ENCODE results near the gene ERF. TPM values are rescaled to one million over a fixed set of nuclear protein-coding genes. Genes with fewer than 3 reads are reported as not detected.
A peak's percentile ranks its signal among the peaks of the same experiment; 100 is the strongest.

ERF gene
- total RNA-seq, 1 donor from 2014 or later = 28.0 TPM

- peak overlapping the region; percentile 86 for H3K27ac Mint-ChIP-seq (ENCODE audit: unreplicated experiment)
- H3K4me3 Mint-ChIP-seq (ENCODE audit: unreplicated experiment) = peak overlapping the region; percentile 94
- no peak for TF ChIP-seq CTCF (IDR thresholded peaks at IDR 0.05; ENCODE audit: partially characterized antibody, unreplicated experiment)
- no peak for DNase-seq
- H3K9me3 Mint-ChIP-seq (ENCODE audit: unreplicated experiment) = peaks cover 12% of the 10 kb centered on the region
- H3K4me1 Mint-ChIP-seq (ENCODE audit: low read depth, unreplicated experiment) = peaks cover 16% of the 10 kb centered on the region
- H3K27me3 Mint-ChIP-seq (ENCODE audit: unreplicated experiment) = peaks cover 9% of the 10 kb centered on the region
- no peaks in the 10 kb centered on the region for H3K36me3 Mint-ChIP-seq (ENCODE audit: unreplicated experiment)
These were observed 3.2 kb downstream of the ERF start for GRCh38 chr19:42251572-42252358.

GRCh38 chr19:42250666-42251531 lies 4.0 kb downstream of the ERF start:
- TF ChIP-seq CTCF (IDR thresholded peaks at IDR 0.05; ENCODE audit: partially characterized antibody, unreplicated experiment) = no peak
- H3K4me3 Mint-ChIP-seq (ENCODE audit: unreplicated experiment) = no peak overlapping the region
- H3K27me3 Mint-ChIP-seq (ENCODE audit: unreplicated experiment) = peaks cover 5% of the 10 kb centered on the region
- no peak for DNase-seq
- no peaks in the 10 kb centered on the region for H3K36me3 Mint-ChIP-seq (ENCODE audit: unreplicated experiment)
- peaks cover 10% of the 10 kb centered on the region for H3K9me3 Mint-ChIP-seq (ENCODE audit: unreplicated experiment)
- H3K4me1 Mint-ChIP-seq (ENCODE audit: low read depth, unreplicated experiment) = peaks cover 9% of the 10 kb centered on the region
- H3K27ac Mint-ChIP-seq (ENCODE audit: unreplicated experiment) = no peak overlapping the region

GRCh38 chr19:42250183-42250665 lies 4.7 kb downstream of the ERF start:
- H3K27ac Mint-ChIP-seq (ENCODE audit: unreplicated experiment) = no peak overlapping the region
- peaks cover 7% of the 10 kb centered on the region for H3K27me3 Mint-ChIP-seq (ENCODE audit: unreplicated experiment)
- H3K4me3 Mint-ChIP-seq (ENCODE audit: unreplicated experiment) = no peak overlapping the region
- no peak for DNase-seq
- no peaks in the 10 kb centered on the region for H3K36me3 Mint-ChIP-seq (ENCODE audit: unreplicated experiment)
- H3K4me1 Mint-ChIP-seq (ENCODE audit: low read depth, unreplicated experiment) = peaks cover 12% of the 10 kb centered on the region
- TF ChIP-seq CTCF (IDR thresholded peaks at IDR 0.05; ENCODE audit: partially characterized antibody, unreplicated experiment) = no peak
- H3K9me3 Mint-ChIP-seq (ENCODE audit: unreplicated experiment) = peaks cover 10% of the 10 kb centered on the region

- Mint-ChIP-seq H3K9me3 (ENCODE audit: unreplicated experiment) (peaks cover 10% of the 10 kb centered on the region), H3K27me3 (ENCODE audit: unreplicated experiment) (peaks cover 7% of the 10 kb centered on the region), H3K27ac (ENCODE audit: unreplicated experiment) (no peak overlapping the region), H3K4me1 (ENCODE audit: low read depth, unreplicated experiment) (peaks cover 12% of the 10 kb centered on the region), H3K36me3 (ENCODE audit: unreplicated experiment) (no peaks in the 10 kb centered on the region), H3K4me3 (ENCODE audit: unreplicated experiment) (no peak overlapping the region)
- DNase-seq = no peak
- TF ChIP-seq CTCF (IDR thresholded peaks at IDR 0.05; ENCODE audit: partially characterized antibody, unreplicated experiment) = no peak
These were observed 5.2 kb downstream of the ERF start for GRCh38 chr19:42249769-42250168.

All from glutamatergic neuron (in vitro differentiated cells).